ENCODE measurements around the gene DOCK2.
"Not testable (repeated sequence)": the region's sequence is repeated elsewhere in the genome, so short reads cannot be mapped to it uniquely, and the experiment has no call there.

The DOCK2 gene

DNA sequence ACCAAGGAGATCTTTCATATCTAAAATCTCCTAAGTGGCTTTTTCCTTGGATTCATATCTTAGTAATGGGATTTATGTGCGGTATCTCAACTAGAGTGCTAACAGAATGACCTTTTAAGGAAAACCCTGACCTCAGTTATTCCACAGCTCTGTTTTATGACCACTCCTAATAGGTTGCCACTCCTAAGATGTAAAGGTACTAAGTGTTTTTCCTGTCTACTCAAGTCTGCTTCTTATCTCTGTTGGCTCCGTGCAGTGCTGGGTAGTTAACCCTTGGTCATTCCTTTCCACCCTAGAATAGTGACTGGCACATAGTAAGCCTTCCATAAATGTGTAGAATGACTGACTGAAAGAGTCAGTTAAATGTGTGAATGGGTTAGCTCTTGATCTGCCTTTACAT, 161.4 kb downstream of the DOCK2 start:
- DNase-seq = no peak

DNA sequence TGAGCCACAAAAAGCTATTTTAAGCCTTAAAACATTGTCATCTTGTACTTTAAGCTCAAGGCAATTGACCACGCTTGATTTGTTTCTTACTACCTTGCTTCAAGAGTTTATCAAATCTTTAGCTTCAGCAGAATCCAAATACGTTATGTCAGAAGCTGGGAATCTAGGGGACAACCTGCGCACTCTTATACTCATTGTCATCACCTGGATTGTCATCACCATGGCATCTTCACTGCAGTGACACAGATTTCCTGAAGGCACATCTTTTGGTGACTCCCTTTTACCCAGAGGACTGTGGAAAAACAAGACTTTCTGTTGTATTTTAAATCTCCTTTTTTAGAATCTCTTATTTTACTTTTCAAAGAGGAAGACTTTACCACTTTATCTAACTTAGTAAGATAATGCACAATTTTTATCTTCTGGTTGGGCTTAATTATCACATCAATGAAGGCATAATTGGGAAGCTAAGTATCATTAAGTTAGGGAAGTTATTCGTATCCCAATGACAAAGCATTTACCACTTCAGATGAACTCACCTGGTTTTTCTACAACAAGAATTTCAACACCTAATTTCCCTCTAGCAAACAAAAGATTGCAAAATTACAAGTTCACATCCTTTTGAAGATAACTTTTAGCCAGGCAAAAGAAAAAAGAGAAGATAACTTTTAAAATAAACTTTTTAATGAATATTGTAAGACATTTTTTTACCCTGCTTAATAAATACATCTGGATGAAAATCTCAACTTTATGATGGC, 162.0 kb downstream of the DOCK2 start:
- no peak for DNase-seq

DNA sequence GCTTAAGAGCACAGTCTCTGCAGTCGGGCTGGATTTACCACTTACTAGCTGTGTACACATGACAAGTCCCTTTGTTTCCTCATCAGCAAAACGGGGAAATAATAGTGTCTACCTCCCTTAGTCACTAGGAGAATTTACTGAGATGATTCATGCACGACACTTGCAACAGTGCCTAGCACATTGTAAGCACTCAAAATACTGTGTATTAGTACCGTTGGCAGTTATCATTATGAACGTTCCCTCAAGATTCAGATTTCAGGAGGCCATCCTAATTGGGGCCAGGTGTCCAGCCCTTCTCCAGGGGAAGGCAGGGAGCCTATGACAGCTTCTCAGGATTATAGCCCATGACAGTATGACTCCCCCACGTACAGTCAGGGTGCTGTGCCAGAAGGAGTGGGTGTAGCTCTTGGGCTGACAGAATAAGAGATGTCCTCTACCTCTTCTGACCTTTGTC, 164.3 kb downstream of the DOCK2 start:
- no peak for DNase-seq

DNA sequence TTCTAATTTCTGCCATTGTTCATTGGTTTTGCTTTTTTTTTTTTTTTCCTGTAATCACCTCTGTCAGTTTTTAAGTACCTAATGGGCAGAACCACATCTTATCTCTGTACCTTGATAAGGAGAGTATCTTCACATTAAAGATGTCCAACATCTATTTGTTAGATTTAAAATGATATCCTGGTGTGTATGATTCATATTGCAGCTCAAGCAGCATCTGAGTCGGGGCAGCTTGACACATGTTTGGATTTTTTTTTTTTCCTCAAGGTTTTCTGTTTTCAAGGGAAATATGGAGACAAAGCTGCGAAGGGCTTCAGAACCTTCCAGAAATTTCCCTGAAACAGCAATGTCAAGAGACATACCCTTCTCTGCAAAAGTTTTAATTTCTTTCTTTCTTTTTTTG, 164.7 kb downstream of the DOCK2 start:
- DNase-seq = no peak

DNA sequence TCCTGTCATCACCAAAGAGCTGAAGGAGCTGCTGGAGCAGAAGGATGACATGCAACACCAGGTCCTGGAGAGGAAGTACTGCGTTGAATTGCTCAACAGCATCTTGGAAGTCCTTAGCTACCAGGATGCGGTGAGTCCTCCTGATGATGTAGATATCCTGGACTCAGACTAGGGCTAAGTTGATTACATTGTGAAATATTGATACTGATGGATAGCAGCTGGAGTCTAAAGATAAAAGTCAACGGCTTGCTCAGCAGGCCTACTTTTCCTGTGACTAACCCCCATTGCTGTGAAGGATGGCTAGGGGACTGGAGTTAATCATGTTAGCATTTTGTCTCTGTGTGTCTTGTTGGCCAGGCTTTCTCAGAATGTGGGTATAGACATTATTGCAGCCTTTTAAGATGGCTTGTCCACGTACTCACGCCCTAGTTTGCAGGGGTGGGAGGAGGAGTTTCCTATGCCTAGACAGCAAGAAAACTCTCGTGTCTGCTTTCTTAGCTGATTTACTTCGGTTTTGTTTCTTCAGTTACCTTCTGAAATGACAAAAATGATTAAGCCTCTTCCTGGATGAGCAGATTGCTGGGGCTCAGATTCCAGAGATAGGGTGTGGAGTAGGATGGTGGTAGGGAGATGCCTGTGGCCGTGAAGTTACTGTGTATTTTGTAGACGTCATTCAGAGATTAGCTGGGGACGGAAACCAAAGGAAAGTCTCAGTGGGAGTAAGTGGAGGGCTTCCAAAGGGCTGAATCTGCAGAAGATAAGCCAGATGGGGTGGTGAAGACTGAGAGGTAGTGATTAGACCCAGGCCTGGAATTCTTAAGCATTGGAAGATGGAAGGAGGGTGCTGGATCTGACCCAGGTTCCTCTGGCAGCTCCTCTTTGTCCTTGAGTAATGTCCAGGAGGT, 166.3 kb downstream of the DOCK2 start:
- DNase-seq = no peak

DNA sequence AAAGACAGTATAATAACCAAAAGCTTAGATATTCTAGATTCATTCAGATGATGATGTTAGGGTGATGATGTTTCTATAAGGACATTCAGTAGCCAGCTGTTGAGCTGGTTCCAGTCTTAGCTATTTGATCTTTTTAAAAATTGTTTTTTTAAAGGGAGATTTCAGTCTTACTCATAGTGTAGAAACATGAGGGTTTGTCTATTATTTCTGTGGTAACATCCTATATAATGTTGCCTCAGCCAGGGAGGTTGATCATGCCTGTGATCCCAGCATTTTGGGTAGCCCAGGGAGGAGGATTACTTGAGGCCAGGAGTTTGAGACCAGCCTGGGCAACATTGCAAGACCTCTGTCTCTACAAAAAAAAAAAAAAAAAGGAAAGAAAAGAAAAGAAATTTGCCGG, 167.8 kb downstream of the DOCK2 start:
- no peak for DNase-seq

DNA sequence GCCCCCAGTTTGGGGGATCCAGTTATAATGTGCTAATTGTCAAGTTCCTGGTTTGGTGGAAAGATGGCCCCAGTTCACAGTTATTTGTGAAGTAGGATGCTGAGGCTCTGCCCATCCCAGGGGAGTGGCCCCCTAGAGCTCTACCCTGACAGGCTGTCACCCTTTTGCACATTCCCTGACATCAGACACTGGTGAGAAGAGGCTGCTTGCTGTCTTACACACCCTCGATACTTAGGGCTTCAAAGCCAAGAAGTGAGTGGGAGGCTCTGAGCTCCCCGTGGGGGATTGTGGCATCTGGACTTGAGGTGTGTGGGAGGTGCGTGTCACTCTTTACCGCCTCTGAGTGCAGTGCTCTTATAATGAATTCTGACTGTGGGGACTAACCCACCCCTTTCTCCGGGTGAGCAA, 168.5 kb downstream of the DOCK2 start:
- DNase-seq = peak; percentile 35

DNA sequence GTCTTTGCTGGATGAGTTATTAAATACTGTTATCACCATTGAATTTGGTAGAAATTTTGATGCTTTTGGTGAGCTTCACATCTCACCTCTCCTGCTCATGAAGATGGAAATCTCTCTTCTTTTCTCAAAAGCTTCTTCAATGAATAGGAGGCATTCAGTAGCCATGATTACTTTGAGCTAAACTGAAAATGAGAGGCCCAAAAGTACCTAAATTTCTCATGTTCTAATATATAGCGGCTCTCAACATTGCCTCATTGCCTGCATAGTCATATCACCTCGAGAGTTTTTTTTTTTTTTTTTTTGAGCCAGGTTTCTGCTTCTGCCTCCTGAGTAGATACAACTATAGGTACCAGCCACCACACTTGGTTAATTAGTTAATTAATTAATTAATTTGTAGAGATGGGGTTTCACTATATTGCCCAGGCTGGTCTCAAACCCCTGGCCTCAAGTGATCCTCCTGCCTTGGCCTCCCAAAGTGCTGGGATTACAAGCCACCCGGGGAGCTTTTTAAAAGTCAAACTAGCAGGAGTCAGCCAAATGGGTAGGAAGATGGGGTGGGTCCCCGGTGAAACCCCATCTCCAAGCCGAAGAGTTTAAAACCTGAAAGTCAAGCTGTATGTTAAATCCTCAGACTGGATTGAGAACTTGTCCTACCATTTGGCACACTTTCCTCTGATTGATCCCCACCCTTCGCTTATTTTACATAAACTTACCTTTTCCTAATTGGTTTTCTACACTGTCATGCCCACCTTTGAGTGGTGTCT, 169.0 kb downstream of the DOCK2 start:
- no peak for DNase-seq

DNA sequence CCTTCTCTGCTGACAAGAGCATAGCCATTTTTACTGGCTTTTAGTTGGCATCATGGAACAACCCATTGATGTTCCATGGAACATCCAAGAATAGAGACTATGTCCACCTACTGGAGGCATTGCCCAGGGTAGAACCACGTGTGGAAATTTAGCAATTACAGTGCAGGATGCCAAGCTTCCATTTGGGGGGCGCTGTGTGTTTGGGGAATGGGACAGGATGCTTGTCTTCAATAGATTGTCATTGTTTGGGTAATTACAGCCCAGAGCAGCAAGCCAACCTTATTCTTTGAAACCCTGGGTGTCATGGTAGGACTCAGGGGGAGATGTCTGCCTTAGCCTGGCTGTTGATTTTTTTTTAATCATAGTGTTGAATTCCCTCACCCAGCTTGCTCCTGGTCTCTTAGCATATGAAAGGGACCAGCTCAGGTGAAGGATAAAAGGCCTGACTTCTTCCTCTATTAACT, 171.1 kb downstream of the DOCK2 start:
- DNase-seq = no peak

DNA sequence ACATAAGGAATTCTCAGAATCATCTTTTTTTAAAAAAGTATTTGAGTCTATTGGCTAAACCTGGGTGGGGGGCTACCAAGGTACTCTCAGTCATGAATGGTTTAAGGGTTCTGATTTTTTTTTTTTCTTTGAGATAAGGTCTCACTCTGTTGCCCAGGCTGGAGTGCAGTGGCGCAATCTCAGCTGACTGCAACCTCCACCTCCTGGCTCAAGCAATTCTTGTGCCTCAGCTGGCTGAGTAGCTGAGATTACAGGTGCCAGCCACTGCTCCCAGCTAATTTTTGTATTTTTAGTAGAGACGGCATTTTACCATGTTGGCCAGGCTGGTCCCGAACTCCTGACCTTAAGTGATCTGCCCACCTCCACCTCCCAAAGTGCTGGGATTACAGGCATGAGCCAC, 171.8 kb downstream of the DOCK2 start:
- DNase-seq = not testable (repeated sequence)

DNA sequence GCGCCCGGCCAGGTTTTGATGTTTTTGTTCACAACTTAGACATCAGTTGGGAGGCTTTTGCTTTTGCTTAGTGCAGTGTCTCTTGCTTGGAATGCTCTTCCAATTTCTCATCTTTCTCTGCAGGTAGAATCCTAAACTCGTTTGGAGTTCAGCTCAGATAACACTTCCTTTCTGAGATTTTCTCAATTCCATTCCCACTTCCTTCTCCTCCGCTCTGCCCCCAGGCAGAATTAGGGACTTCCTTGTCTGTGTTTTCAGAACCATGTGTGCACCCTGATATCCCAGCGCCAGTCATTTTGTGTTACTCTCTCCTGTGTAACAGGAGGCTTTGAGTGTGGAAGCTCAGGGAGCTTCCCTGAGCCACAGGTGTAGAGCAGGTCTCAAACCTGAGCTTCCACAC, 172.2 kb downstream of the DOCK2 start:
- DNase-seq = no peak

DNA sequence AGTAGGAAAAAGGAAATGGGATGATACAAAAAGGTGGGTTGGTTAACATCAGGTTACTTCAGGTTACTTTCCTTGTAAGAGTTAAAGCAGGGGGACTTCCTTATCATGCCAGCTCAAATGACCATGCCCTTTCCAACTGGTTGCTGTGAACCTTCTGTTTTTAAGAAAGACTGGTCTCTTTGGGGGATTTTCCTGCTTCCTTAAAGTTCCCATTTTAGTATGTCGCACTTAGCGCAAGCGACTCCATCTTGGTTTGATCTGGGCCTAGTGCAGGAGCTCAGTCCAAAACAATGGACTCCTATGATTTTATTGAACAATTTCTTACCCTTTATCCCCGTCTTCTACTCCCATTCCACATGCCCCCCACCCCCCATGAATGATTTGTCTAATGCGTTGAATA, 173.4 kb downstream of the DOCK2 start:
- no peak for DNase-seq

DNA sequence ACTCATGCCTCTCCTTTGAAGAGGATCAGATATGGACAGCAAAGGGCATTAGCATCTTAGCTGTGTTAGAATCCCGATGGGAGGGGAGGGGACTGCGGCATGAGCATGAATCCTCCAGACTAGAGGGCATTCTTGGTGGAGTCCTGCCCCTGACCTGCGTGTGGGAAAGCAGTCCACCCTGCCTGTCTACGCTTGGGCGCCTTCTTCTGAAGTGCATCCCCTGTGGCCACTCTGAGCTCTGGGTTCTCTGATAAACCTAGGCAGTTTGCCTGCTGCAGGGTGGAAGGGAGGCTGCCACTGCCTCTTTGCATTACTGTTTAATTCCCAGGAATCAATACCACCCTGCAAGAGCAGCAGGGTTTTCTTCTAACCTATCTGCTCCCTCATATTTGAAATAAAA, 173.9 kb downstream of the DOCK2 start:
- no peak for DNase-seq

DNA sequence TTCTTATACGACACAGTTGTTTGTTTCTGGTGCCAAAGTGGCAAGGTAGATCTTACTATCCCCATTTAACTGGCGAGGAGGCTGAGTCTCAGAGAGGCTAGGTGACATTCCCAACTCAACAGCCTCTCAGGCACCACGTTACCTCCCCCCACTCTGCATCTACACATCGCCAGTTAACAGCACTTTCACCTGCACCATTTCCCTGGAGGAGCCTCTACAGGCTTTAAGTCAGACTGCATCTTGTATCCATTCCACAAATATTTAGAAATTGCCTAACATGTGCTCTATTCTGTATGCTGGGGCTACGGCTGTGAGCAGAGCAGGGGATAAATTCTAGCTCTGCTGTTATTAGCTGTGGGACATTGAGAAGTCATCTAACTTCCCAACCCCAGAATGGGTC, 174.6 kb downstream of the DOCK2 start:
- DNase-seq = no peak

DNA sequence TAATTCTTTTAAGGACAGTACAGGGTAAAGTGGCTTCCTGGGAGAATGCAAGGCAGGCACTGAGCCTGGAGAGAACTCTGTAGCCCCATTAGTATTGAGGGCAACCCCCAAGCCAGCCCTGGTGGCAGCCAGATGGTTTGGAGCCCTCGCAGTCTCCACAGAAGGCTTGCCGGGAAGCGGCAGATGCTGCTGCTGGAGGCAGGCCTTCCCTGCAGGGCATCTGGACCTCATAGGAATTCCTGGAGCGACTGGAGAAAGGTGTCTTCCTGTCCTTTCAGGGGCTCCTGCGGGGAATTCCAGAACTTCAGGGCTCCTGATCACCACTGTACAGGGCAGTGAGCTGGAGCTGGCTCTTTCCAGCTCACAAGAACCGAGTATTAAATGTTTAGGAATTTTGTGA, 175.7 kb downstream of the DOCK2 start:
- DNase-seq = no peak

DNA sequence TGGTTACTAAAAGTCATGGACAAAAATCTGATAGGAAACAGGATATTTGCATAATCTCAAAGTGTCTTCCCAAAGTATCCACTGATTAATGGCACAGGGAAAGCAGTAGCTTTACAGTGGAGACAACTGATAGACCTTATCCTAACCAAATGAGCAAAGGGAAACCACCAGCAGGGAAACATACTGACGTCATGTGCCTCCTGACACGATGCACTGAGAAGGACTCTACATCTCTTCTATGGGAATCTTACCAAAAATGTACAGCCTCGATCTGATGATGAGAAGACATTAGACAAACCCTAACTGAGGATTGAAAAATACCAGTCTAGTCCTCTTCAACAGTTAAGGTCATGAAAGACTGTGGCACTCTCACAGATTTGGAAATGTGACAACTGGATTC, 177.0 kb downstream of the DOCK2 start:
- no peak for DNase-seq

DNA sequence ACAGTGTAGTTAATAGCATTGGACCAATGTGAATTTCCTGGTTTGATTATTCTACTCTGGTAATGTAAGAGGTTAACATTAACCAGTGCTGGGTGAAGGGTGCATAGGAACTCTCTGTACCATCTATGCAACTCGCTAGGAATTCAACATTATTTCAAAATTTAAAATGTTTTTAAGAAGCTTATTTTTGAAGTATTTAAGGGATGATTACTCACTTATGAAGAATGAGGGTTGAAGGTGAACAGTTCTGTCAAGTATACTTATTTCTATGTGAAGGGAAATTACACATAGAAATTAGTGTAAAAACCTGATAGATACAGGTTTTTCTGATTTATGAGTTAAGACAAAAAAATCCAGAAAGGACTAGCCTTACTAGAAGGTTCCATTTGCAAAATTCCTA, 177.4 kb downstream of the DOCK2 start:
- DNase-seq = no peak

DNA sequence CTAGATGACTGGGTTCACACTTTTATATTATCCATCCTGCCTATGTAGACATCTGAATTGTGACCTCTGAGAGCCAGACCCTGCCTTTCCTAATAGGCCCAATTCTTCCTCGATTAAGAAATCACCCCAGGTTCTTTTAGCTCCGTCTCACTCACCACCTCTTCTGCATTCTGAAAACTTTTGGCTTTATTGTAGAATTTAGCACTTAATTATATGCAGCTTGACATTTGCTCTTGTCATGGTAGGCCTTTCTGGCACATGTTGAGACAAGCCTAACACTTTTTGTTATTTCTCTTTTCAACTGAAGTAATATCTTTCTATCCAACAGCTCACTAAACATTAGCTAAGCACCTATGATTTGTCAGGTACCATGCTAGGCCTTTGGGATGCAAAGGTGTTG, 180.0 kb downstream of the DOCK2 start:
- no peak for DNase-seq

DNA sequence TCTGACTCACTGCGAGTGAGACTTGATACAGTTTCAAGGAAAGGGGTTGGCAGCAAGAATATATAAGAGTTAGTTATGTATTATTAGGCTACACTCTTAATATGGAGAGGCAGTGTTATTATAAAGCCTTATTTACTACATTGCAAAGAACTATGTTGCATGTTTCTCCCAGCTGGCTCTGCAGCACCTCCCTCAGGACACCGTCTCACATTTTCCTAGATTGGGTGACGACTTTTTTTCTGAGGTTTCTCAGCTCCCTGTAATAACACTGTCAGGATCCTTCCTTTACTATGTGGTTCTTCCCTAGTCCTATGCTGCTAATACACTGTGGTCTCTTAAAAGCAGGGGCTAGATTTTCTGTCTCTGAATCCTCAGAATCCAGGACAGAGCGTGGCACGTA, 189.5 kb downstream of the DOCK2 start:
- DNase-seq = no peak

DNA sequence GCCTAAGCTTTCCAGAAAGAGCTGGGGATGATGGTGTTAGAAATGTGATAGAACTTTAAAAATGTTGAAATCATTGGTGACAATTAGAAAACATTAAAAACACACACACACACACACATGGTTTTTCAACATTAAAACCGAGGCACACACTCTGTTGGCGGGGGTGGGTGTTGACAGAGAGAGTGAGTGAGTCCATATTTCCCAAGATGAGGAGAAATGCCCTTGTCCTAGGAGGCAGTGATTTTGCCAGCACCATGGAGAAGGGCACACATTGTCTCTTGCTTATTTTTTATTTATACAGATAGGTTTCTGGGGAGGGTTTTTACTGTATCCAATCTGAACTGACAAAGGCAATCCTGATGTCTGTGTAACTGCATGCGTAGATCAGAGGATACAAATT, 190.7 kb downstream of the DOCK2 start:
- DNase-seq = no peak

DNA sequence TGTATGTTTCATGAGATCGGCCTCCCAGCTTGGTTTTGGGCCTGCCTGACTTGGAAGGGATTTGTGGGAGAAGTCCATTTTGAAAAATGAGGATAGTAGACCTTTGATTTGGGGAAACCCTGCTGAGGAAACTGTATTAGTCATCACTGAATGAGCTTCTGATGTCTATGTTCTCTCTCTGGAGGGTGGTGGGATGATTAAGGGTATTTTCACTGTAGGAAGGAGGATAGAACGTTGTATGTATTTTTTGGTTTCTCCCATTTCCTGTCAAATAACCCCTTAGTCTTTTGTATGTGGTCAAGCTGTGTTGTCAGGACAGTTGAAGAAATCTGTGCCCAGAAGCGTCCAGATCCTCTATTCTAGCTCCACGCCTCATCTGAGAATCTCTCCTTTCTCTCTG, 191.3 kb downstream of the DOCK2 start:
- no peak for DNase-seq

DNA sequence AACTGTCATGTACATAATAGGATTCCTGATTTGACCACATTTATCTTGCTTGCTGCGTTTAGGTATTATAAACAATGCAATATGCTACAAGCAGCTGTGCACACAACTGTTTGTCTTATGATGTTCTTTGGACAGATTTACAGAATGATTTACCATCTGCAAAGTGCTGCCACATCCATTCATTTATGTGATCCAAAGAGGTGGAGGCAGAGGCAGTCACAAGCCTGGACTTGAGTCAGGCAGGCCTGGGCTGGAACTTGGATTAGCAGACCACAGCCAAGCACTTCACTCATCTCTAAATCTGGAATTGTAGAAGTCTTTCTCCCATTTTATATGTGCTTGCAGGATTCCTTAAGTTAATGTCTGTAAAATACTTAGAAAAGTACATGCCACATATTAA, 194.3 kb downstream of the DOCK2 start:
- DNase-seq = no peak

DNA sequence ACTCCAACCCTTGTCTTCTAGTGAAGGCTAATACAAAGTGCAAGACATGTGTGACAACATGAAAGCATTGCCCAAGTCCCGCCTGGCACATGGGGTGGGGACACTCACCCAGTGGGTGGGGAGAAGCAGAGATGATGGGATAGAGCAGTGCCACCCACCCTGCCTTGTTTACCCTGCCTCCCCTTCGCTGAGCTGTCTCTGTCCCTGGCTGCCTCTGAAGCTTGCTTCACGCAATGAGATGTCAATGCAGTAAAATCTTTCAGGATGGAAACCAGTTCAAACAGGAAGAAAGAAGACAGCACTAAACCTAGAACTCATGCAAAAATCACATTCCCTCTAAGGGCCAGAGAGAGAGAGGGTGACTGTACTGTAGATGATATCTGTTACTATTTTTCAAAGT, 195.2 kb downstream of the DOCK2 start:
- DNase-seq = no peak

Measured in activated T-cell treated with anti-CD3 and anti-CD28 coated beads for 4 hours (primary cell).